ENCODE data around the gene FAM89B. TPM values are rescaled to one million over a fixed set of nuclear protein-coding genes. Genes with fewer than 3 reads are reported as not detected.

FAM89B gene
- total and polyA plus RNA-seq, 2 of the 8 experiments (the other 6 are each of a cell fraction or from before 2014, with no cell fraction given): 15.8 to 32.4 TPM

DNA sequence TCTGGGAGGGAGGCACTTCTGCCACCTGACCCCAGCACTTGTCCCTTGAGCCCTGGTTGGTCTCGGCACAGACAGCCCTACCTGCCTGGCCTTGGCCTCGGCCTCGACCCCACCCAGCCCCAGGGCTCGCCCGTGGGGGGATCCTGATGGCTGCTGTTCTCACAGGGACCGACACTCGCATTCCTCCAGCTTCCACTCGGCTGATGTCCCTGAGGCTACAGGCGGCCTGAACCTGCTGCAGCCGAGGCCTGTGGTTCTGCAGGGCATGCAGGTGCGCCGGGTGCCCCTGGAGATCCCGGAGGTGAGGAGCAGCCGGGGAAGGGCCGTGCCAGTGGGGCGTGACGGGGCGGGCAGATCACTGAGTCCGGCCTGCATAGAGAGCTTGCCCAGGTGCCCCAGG, 48.3 kb downstream of the FAM89B start:
- Histone ChIP-seq H3K14ac (ENCODE audit: insufficient read length) (no peak overlapping the region), H2BK120ac (replicated peaks; ENCODE audit: low read depth, low read length) (no peak overlapping the region), H3K56ac (replicated peaks; ENCODE audit: insufficient read length, low read depth, low read length) (no peak overlapping the region), H3K4me3 (ENCODE audit: extremely low read depth in 1 of 4, insufficient read depth in 2 of 4, low read depth in 3 of 4, low read length in 4 of 4) (no peak overlapping the region), H3K27me3 (replicated peaks in 1 of 4; ENCODE audit: control insufficient read depth in 3 of 4, extremely low read depth in 1 of 4, insufficient read depth in 3 of 4, low read length in 3 of 4) (no peaks in the 10 kb centered on the region), H3K18ac (ENCODE audit: extremely low read depth, low read length) (no peak overlapping the region), H3K27ac (ENCODE audit: low read depth, low read length) (no peak overlapping the region), H2BK5ac (ENCODE audit: low read depth, low read length) (no peak overlapping the region), H3K79me1 (ENCODE audit: low read depth, low read length) (peaks cover 16% of the 10 kb centered on the region), H3K23ac (ENCODE audit: insufficient read length) (no peak overlapping the region), H4K20me1 (replicated peaks in 1 of 2; ENCODE audit: control insufficient read depth in 1 of 2, insufficient read depth in 2 of 2, low read length in 2 of 2) (peaks cover 5 to 45% of the 10 kb centered on the region in 2 experiments), H3K4me2 (ENCODE audit: insufficient read depth in 1 of 2, low read depth in 2 of 2, low read length in 2 of 2) (no peak overlapping the region), H4K8ac (ENCODE audit: extremely low read depth, insufficient read depth, low read length) (no peak overlapping the region), H2BK20ac (ENCODE audit: low read length) (no peak overlapping the region), H3K4ac (replicated peaks; ENCODE audit: insufficient read length, low read depth, low read length) (no peak overlapping the region), H3K36me3 (ENCODE audit: control insufficient read depth in 2 of 4, insufficient read depth in 4 of 4, low read length in 3 of 4) (peaks cover 7 to 53% (median 23%) of the 10 kb centered on the region in 4 experiments; a peak in 7 of 8 replicates), H3K9me3 (ENCODE audit: insufficient read depth in 2 of 2, low read depth in 1 of 2, low read length in 1 of 2) (no peaks in the 10 kb centered on the region), H2BK15ac (ENCODE audit: low read length) (no peak overlapping the region), H3K23me2 (ENCODE audit: low read depth, low read length) (peaks cover 4% of the 10 kb centered on the region; the same call in 1 of the 2 replicates), H2BK12ac (ENCODE audit: low read depth, low read length) (no peak overlapping the region), H3K79me2 (ENCODE audit: control insufficient read depth in 1 of 2, insufficient read depth in 2 of 2, low read length in 2 of 2) (peaks cover 6 to 16% of the 10 kb centered on the region in 2 experiments), H4K5ac (ENCODE audit: insufficient read length, low read depth, low read length) (no peak overlapping the region), H4K91ac (replicated peaks; ENCODE audit: insufficient read length, low read length) (no peak overlapping the region), H3K9ac (replicated peaks in 1 of 4; ENCODE audit: extremely low read depth in 1 of 4, low read depth in 3 of 4, low read length in 3 of 4) (no peak overlapping the region), H2AK5ac (ENCODE audit: low read depth, low read length) (no peak overlapping the region), H2AFZ (ENCODE audit: low read length) (no peak overlapping the region), H3K4me1 (replicated peaks in 1 of 4; ENCODE audit: control insufficient read depth in 3 of 4, insufficient read depth in 4 of 4, low read length in 3 of 4) (peaks cover 0 to 9% (median 3%) of the 10 kb centered on the region in 4 experiments; a peak in 2 of 7 replicates)
- no peak for DNase-seq (ENCODE audit: low read depth in 1 of 2, low spot score in 2 of 2)
- POLR2A ChIA-PET (ENCODE audit: partially characterized antibody): interaction anchor here (1.0 to 5.7 kb wide), 3 partner anchors 17 to 122 kb away, joined by 3 to 38 read pairs (median 4); partner anchors contain the start of genes MALAT1 and SIPA1
- no peak for FAIRE-seq
- CTCF ChIA-PET (ENCODE audit: partially characterized antibody): interaction anchor here (0.5 to 2.1 kb wide), 2 partner anchors 27 to 91 kb away, joined by 3 to 8 read pairs; no protein-coding TSS in a partner anchor
- whole genome bisulfite sequencing, 2 experiments (ENCODE audit: extremely low coverage in 1 of 2, insufficient coverage in 1 of 2, insufficient read length in 1 of 2, insufficient replicate concordance in 2 of 2, low coverage in 1 of 2, low lambda C conversion rate in 2 of 2, missing lambda C conversion rate in 1 of 2): 92% methylated on average over 19 of the region's 19 CpGs; no CpG with 5 or more reads in 1 of the 2 experiments
- TF ChIP-seq FOSL1 (IDR thresholded peaks at IDR 0.05; ENCODE audit: insufficient read depth, low read depth, low read length): no peak
- TF ChIP-seq JUN (IDR thresholded peaks at IDR 0.05; ENCODE audit: low read depth, low read length): no peak
- TF ChIP-seq TCF12 (IDR thresholded peaks at IDR 0.05; ENCODE audit: low read depth, low read length): no peak

Data from H1 (cell line).